GM19463 (cell line): ENCODE data around the gene MINK1.
"Not testable (repeated sequence)": the region's sequence is repeated elsewhere in the genome, so short reads cannot be mapped to it uniquely, and the experiment has no call there.

ENCODE experiments used
- ATAC-seq: cut with Tn5 transposase; IDR thresholded peaks from one replicate; pipeline ENCODE4 v1.9.1; 2021; ENCODE audit warnings: mild to moderate bottlenecking, moderate library complexity; ENCODE audit not compliant: unreplicated experiment

The MINK1 gene

GRCh38 chr17:4926577-4927335 lies 93.6 kb downstream of the MINK1 start:
- ATAC-seq = not testable (repeated sequence)

- ATAC-seq = no peak
Measured at GRCh38 chr17:4928881-4929280, 95.7 kb downstream of the MINK1 start.

- no peak for ATAC-seq
Measured at GRCh38 chr17:4931963-4932362, 98.8 kb downstream of the MINK1 start, which contains the start of gene GP1BA. Gene GP1BA (plus strand): TSS chr17:4932277. CDS start chr17:4932605, 328 bp downstream.

- ATAC-seq = no peak
Measured at GRCh38 chr17:4932756-4933155, 99.6 kb downstream of the MINK1 start.

GRCh38 chr17:4933646-4934045 lies 100.5 kb downstream of the MINK1 start:
- ATAC-seq = no peak

- ATAC-seq = no peak
Measured at GRCh38 chr17:4934173-4934979, 101.2 kb downstream of the MINK1 start.

GRCh38 chr17:4935650-4936049 lies 102.5 kb downstream of the MINK1 start:
- ATAC-seq = no peak

GRCh38 chr17:4936436-4936835 lies 103.3 kb downstream of the MINK1 start:
- ATAC-seq = no peak

- no peak for ATAC-seq
Measured at GRCh38 chr17:4937553-4937952, 104.4 kb downstream of the MINK1 start.

- no peak for ATAC-seq
Measured at GRCh38 chr17:4938069-4938491, 104.9 kb downstream of the MINK1 start.

GRCh38 chr17:4938688-4939545 lies 105.8 kb downstream of the MINK1 start:
- no peak for ATAC-seq

GRCh38 chr17:4939546-4939795 lies 106.3 kb downstream of the MINK1 start:
- ATAC-seq = no peak

- ATAC-seq = peak; percentile 75
Measured at GRCh38 chr17:4939796-4940554, 106.8 kb downstream of the MINK1 start, which contains the start of the genes RNF167 and SLC25A11. Gene RNF167 (plus strand): TSS chr17:4940268. CDS start chr17:4940910, 642 bp downstream. Gene SLC25A11 (minus strand): TSS chr17:4940046. CDS start chr17:4939910, 136 bp downstream.

GRCh38 chr17:4940555-4941318 lies 107.6 kb downstream of the MINK1 start:
- peak; percentile 14 for ATAC-seq

- ATAC-seq = no peak
Measured at GRCh38 chr17:4941319-4941610, 108.1 kb downstream of the MINK1 start.

GRCh38 chr17:4942760-4943508 lies 109.8 kb downstream of the MINK1 start:
- ATAC-seq = no peak

- no peak for ATAC-seq
Measured at GRCh38 chr17:4944163-4944553, 111.0 kb downstream of the MINK1 start.

GRCh38 chr17:4944554-4945175 lies 111.5 kb downstream of the MINK1 start:
- ATAC-seq = no peak
